SK-N-SH (cell line): ENCODE results near the gene ASCL3. TPM values are rescaled to one million over a fixed set of nuclear protein-coding genes. Genes with fewer than 3 reads are reported as not detected.

ENCODE experiments used
- CTCF ChIA-PET: fragments of 300-600, 350-600 bp; formaldehyde crosslinking; extraction: SDS; loops from one replicate; lab custom pipeline; 2021; lab: Yijun Ruan, JAX
- POLR2A ChIA-PET: fragments of 350-600 bp; sonication (Branson Sonifier 250); formaldehyde crosslinking; extraction: SDS; loops from one replicate; lab custom pipeline; 2020; ENCODE audit warnings: antibody characterized with exemption, inconsistent platforms; lab: Yijun Ruan, JAX
- DNase-seq: peaks from one replicate; pipeline ENCODE4 v3.0.0; 2012
- H2AFZ ChIP-seq: fragments of 200-600 bp; sonication (generic); 2 replicates; pipeline ENCODE4 v1.8.1; 2016; ENCODE audit warnings: antibody characterized with exemption, mild to moderate bottlenecking, low read depth
- H3F3A ChIP-seq: fragments of 200-600 bp; sonication (generic); replicated peaks from 2 replicates; pipeline ENCODE3; 2016; ENCODE audit warnings: antibody characterized with exemption, mild to moderate bottlenecking; ENCODE audit not compliant: insufficient read depth
- H3K27ac ChIP-seq, 2 experiments: fragments of 200-500 bp in 1 of 2; fragments of 200-600 bp in 1 of 2; sonication (Bioruptor generic) in 1 of 2; sonication (generic), shearing (Covaris generic) in 1 of 2; 2 replicates each; pipeline versions ENCODE4 v1.5.1 to v1.6.1; 2014 to 2016; ENCODE audit warnings: low read depth in 2 of 2, inconsistent platforms in 1 of 2, low read length in 1 of 2, mild to moderate bottlenecking in 1 of 2, mixed read lengths in 1 of 2
- H3K27me3 ChIP-seq: fragments of 200-600 bp; sonication (generic), shearing (Covaris generic); 2 replicates; pipeline ENCODE4 v1.6.1; 2016; ENCODE audit warnings: mixed run types; ENCODE audit not compliant: insufficient read depth
- H3K36me3 ChIP-seq, 2 experiments: fragments of 200-500 bp in 1 of 2; fragments of 200-600 bp in 1 of 2; sonication (Bioruptor generic) in 1 of 2; sonication (generic) in 1 of 2; replicated peaks in 1 of 2; 2 replicates each; pipeline versions ENCODE3 to v1.5.1; 2014 to 2016; ENCODE audit warnings: low read length in 1 of 2, mild to moderate bottlenecking in 1 of 2; ENCODE audit not compliant: insufficient read depth in 2 of 2, control insufficient read depth in 1 of 2
- H3K4me1 ChIP-seq, 2 experiments: fragments of 200-500 bp in 1 of 2; fragments of 200-600 bp in 1 of 2; sonication (Bioruptor generic) in 1 of 2; sonication (generic), shearing (Covaris generic) in 1 of 2; 2 replicates each; pipeline versions ENCODE4 v1.5.1 to v1.6.1; 2014 to 2016; ENCODE audit warnings: low read depth in 1 of 2, low read length in 1 of 2, mixed run types in 1 of 2; ENCODE audit not compliant: insufficient read depth in 2 of 2, control insufficient read depth in 1 of 2
- H3K4me2 ChIP-seq: fragments of 200-600 bp; sonication (generic), shearing (Covaris generic); 2 replicates; pipeline ENCODE4 v1.6.1; 2017; ENCODE audit warnings: mixed run types
- H3K4me3 ChIP-seq, 2 experiments: fragments of 200-500 bp in 1 of 2; fragments of 200-600 bp in 1 of 2; sonication (Bioruptor generic) in 1 of 2; sonication (generic), shearing (Covaris generic) in 1 of 2; 2 replicates each; pipeline versions ENCODE4 v1.5.1 to v1.8.1; 2014 to 2016; ENCODE audit warnings: low read depth in 2 of 2, inconsistent platforms in 1 of 2, low read length in 1 of 2, mild to moderate bottlenecking in 1 of 2, mixed read lengths in 1 of 2, moderate library complexity in 1 of 2
- H3K79me2 ChIP-seq: fragments of 200-600 bp; sonication (generic); 2 replicates; pipeline ENCODE4 v1.8.1; 2017; ENCODE audit warnings: mild to moderate bottlenecking; ENCODE audit not compliant: insufficient read depth
- H3K9ac ChIP-seq: fragments of 200-600 bp; sonication (generic); 2 replicates; pipeline ENCODE4 v1.6.1; 2017; ENCODE audit warnings: mixed run types
- H3K9me2 ChIP-seq: fragments of 200-600 bp; sonication (generic); 2 replicates; pipeline ENCODE4 v1.6.1; 2017; ENCODE audit warnings: mixed run types
- H3K9me3 ChIP-seq: fragments of 200-600 bp; sonication (generic); 2 replicates; pipeline ENCODE4 v1.6.1; 2017; ENCODE audit warnings: mixed run types, mild to moderate bottlenecking, moderate library complexity
- H4K20me1 ChIP-seq: fragments of 200-600 bp; sonication (generic); 2 replicates; pipeline ENCODE4 v1.6.1; 2017; ENCODE audit warnings: mild to moderate bottlenecking, mixed run types; ENCODE audit not compliant: insufficient read depth
- ELF1 ChIP-seq: IDR thresholded peaks from 2 replicates; pipeline ENCODE4 v1.4.0; 2012
- FOSL2 ChIP-seq: IDR thresholded peaks from 2 replicates; pipeline ENCODE4 v1.4.0; 2012; ENCODE audit warnings: low read depth, mild to moderate bottlenecking, moderate library complexity, borderline replicate concordance
- FOXJ3 ChIP-seq: sonication (generic); formaldehyde crosslinking; IDR thresholded peaks from 2 replicates; pipeline ENCODE4 v1.5.1; 2020; ENCODE audit warnings: mild to moderate bottlenecking, missing genetic modification reagents
- NFIC ChIP-seq: IDR thresholded peaks from 2 replicates; pipeline ENCODE4 v1.4.0; 2012; ENCODE audit warnings: borderline replicate concordance
- NRF1 ChIP-seq: IDR thresholded peaks from 2 replicates; pipeline ENCODE4 v1.6.1; 2012; ENCODE audit warnings: low read depth, mild to moderate bottlenecking, low read length
- POLR2AphosphoS5 ChIP-seq: IDR thresholded peaks from 2 replicates; pipeline ENCODE4 v1.6.1; 2012; ENCODE audit warnings: low read depth, low read length
- RCOR1 ChIP-seq: fragments of 150-350 bp; IDR thresholded peaks from 2 replicates; pipeline ENCODE4 v1.6.1; 2017; ENCODE audit warnings: antibody characterized with exemption, low read length
- TCF12 ChIP-seq: IDR thresholded peaks from 2 replicates; pipeline ENCODE4 v1.4.0; 2012
- TEAD4 ChIP-seq: IDR thresholded peaks from 2 replicates; pipeline ENCODE4 v1.4.0; 2012; ENCODE audit warnings: mild to moderate bottlenecking, borderline replicate concordance; ENCODE audit not compliant: insufficient read depth
- USF2 ChIP-seq: fragments of 150-350 bp; IDR thresholded peaks from 2 replicates; pipeline ENCODE4 v1.6.1; 2017; ENCODE audit warnings: antibody characterized with exemption, low read length, low read depth, borderline replicate concordance
- WGBS: methylation state at CpG from one replicate; pipeline ENCODE4 v1.1.6; 2017; ENCODE audit warnings: low lambda C conversion rate; 5-methylcytosine and 5-hydroxymethylcytosine counted together
- polyA plus RNA-seq, 3 experiments: library from polyadenylated mRNA; depleted of rRNA; stranded (reverse); fragments of >200 nt; gene quantifications; 2 replicates each; pipeline ENCODE4 v1.2.3, GENCODE V29; 2012
- TF ChIP-seq, protein P1 (sequence below): IDR thresholded peaks from 2 replicates; pipeline ENCODE4; 2012
- TF ChIP-seq, protein P2 (sequence below): fragments of 200-600 bp; sonication (generic); IDR thresholded peaks from 2 replicates; pipeline ENCODE4 v1.6.1; 2017; ENCODE audit warnings: antibody characterized with exemption, mild to moderate bottlenecking, moderate library complexity
- TF ChIP-seq, protein P3 (sequence below): IDR thresholded peaks from 2 replicates; pipeline ENCODE4 v1.4.0; 2012; ENCODE audit warnings: low read depth, borderline replicate concordance

ASCL3 gene
- polyA plus RNA-seq, 1 of the 3 experiments (the other 2 are of a cell fraction) = not detected

DNA sequence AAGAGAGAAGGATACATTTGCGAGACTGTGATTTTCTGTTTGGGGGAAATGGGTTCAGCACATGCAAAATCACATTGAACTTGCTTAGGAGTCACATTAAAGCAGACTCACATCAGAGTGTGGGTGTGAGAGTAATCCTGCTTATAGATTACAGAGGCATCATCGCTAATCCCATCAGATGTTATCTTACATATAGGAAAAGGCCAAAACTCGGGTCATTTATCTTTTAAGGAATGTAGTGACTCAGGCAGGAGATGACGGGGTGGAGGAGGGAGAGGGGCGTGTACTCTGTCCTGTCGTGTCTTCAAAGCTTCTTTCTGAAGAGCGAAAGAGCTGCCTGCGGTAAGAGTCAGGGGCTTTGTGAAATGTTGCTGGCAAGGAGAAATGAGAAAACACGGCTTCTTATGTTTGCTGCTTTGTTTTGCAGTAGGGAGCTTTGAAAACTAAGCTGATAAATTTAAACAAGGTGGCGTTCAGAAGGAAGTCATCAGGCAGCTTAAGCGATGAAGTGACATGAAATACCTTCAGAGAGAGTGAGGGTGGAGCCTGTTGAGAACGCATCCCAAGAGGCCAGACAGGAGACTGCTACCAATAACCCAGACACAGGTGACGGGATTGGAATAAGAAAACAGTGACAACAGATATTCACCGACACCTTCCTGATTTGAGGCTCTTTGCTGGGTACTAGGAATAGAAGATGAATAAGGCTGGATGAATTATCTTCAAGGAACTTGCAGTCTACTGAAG, 7.9 kb downstream of the ASCL3 start:
- Histone ChIP-seq H3K9ac (no peak overlapping the region), H3K36me3 (no peaks in the 10 kb centered on the region), H3K4me1 (0 out of 4 replicates have a peak, but pooled peaks cover 0 to 4% of the 10 kb centered on the region in 2 experiments), H3F3A (peaks cover 5% of the 10 kb centered on the region), H3K4me3 (no peak overlapping the region), H3K4me2 (peak overlapping the region; percentile 34), H3K27me3 (no peaks in the 10 kb centered on the region), H2AFZ (peak overlapping the region; percentile 82), H3K9me2 (no peaks in the 10 kb centered on the region), H3K79me2 (no peaks in the 10 kb centered on the region; the same call in 1 of the 2 replicates), H3K27ac (peak overlapping the region in 1 of 2 experiments; percentile 29; a peak in 2 of 4 replicates), H3K9me3 (no peaks in the 10 kb centered on the region), H4K20me1 (no peaks in the 10 kb centered on the region)
- no peak for DNase-seq
- CTCF ChIA-PET = interaction anchor here (1.4 to 1.5 kb wide), 2 partner anchors 9 to 25 kb away, joined by 3 to 4 read pairs; no protein-coding TSS in a partner anchor
- 53% methylated on average over 14 of the region's 14 CpGs for WGBS
- POLR2A ChIA-PET = no interaction called here
- TF ChIP-seq NFIC = no peak
- no peak for TF ChIP-seq RCOR1
- peak; percentile 57 for TF ChIP-seq FOSL2
- TF ChIP-seq, protein P1, sequence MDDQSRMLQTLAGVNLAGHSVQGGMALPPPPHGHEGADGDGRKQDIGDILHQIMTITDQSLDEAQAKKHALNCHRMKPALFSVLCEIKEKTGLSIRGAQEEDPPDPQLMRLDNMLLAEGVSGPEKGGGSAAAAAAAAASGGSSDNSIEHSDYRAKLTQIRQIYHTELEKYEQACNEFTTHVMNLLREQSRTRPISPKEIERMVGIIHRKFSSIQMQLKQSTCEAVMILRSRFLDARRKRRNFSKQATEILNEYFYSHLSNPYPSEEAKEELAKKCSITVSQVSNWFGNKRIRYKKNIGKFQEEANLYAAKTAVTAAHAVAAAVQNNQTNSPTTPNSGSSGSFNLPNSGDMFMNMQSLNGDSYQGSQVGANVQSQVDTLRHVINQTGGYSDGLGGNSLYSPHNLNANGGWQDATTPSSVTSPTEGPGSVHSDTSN = peak; percentile 83
- TF ChIP-seq, protein P2, sequence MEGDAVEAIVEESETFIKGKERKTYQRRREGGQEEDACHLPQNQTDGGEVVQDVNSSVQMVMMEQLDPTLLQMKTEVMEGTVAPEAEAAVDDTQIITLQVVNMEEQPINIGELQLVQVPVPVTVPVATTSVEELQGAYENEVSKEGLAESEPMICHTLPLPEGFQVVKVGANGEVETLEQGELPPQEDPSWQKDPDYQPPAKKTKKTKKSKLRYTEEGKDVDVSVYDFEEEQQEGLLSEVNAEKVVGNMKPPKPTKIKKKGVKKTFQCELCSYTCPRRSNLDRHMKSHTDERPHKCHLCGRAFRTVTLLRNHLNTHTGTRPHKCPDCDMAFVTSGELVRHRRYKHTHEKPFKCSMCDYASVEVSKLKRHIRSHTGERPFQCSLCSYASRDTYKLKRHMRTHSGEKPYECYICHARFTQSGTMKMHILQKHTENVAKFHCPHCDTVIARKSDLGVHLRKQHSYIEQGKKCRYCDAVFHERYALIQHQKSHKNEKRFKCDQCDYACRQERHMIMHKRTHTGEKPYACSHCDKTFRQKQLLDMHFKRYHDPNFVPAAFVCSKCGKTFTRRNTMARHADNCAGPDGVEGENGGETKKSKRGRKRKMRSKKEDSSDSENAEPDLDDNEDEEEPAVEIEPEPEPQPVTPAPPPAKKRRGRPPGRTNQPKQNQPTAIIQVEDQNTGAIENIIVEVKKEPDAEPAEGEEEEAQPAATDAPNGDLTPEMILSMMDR = no peak
- no peak for TF ChIP-seq POLR2AphosphoS5
- TF ChIP-seq TCF12 = peak; percentile 42
- no peak for TF ChIP-seq USF2
- TF ChIP-seq ELF1 = no peak
- TF ChIP-seq, protein P3, sequence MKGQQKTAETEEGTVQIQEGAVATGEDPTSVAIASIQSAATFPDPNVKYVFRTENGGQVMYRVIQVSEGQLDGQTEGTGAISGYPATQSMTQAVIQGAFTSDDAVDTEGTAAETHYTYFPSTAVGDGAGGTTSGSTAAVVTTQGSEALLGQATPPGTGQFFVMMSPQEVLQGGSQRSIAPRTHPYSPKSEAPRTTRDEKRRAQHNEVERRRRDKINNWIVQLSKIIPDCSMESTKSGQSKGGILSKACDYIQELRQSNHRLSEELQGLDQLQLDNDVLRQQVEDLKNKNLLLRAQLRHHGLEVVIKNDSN = no peak
- TF ChIP-seq NRF1 = no peak
- no peak for TF ChIP-seq TEAD4
- no peak for TF ChIP-seq FOXJ3 (CRISPR knock-in tag)
